ENCODE data around the gene FBXO15.
A peak's percentile ranks its signal among the peaks of the same experiment; 100 is the strongest.

FBXO15 gene

DNA sequence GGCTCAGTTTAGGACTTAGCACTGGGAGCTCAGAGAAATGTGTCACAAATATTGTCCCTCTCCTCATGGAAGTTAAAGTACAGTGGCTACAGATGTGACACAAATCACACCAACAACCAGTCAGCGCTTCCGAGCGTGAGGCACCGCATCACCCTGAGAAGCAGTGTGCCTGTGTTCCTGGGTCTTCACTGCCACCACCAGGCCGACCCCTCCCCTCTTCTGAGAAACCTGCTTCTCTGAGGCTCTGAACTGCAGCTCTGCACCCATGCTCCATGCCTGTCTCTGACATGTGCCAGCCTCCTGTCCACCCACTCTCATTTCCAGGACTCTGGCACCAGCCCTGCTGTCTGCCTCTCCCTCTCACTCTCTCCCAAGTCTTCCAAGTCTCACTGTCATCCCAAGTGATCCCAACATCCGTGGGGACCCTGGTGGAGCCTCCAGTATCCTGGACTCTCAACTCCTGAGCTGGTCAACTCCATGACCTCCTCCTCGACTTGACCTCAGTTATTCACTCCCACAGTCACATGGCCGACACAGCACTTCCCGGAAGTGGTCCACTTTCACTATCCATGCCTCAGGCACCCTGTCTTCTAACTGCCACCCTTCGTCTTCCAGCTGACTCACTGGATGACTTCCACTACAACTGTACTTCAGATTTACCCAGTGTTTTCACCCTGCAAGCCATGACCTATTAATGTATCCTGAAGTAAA is 73.5 kb downstream of the FBXO15 start:
- peaks cover 4% of the 10 kb centered on the region for H3K4me1 ChIP-seq (ENCODE audit: control insufficient read depth, insufficient read depth, low read length)
- DNase-seq (ENCODE audit: low read depth): no peak

DNA sequence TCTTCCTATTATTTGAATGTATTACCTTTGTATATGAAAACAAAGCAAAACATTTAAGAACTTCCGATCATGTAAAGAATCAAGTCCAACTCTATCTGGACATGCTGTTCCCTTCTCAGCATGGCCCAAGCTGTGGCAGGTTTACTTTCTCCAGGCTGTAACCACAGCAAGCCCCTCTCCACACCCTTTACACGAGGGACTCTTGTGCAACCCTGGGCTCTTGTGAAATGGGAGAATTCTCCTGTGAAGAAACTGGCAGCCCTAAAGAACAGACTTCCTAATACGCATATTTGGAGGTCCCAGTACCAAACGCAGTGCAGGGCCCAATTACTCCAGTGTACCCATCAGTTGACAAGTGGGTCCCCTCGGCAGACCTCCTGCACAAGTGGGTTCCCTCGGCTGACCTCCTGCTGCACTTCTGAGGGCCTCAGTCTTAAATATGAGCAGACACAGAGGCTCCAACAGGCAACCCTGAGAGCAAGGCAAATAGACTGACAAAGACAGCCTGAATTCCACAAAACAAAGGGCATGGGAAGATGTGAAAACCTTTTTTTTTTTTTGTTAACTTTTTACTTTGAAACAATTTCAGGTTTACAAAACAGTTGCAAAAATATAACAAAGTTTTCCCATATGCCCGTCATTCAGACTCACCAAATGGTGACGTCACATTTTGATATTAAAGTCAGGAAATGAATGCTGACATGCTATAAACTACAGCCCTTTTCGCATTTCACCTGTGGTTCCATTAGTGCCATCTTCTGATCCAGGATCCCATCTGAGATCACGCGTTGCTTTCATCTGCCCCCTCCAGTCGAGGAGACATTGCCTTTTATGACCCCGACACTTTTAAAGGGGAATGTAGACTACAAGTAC is 78.2 kb downstream of the FBXO15 start:
- DNase-seq (ENCODE audit: low read depth): peak; percentile 76
- Histone ChIP-seq H3K9ac (ENCODE audit: low read length) (no peak overlapping the region), H3K9me3 (ENCODE audit: control insufficient read depth, low read length) (no peaks in the 10 kb centered on the region)

More for the DNA sequence above, 73.5 kb downstream of the FBXO15 start:
- Histone ChIP-seq H3K27me3 (replicated peaks; ENCODE audit: control insufficient read depth, insufficient read depth, low read length) (peaks cover 33% of the 10 kb centered on the region), H3K4me3 (ENCODE audit: low read length) (no peak overlapping the region), H3K9ac (ENCODE audit: low read length) (no peak overlapping the region), H3K36me3 (ENCODE audit: control insufficient read depth, insufficient read depth, low read length, severe bottlenecking) (no peaks in the 10 kb centered on the region), H3K9me3 (ENCODE audit: control insufficient read depth, low read length) (no peaks in the 10 kb centered on the region)

DNA sequence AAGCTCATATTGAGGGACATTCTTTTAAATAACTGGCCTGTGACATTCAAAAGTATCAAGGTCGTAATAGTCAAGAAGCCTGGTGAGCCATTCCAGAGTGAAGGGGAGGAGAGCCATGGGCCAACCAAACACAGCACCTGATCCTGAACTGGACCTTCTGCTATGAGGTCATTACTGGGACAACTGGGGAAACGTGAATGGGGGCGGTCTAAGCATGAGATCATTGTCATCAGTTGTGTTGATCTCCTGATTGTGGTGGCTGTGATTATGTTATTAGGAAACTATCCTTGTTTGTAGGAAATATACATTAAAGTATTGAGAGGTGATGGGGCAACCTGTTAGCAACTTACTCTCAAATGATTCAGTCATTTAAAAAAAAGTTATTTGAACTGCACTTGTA is 79.3 kb downstream of the FBXO15 start:
- H3K36me3 ChIP-seq (ENCODE audit: control insufficient read depth, insufficient read depth, low read length, severe bottlenecking): no peaks in the 10 kb centered on the region
- peaks cover 4% of the 10 kb centered on the region for H3K4me1 ChIP-seq (ENCODE audit: control insufficient read depth, insufficient read depth, low read length)
- no peak overlapping the region for H3K4me3 ChIP-seq (ENCODE audit: low read length)
- no peak for DNase-seq (ENCODE audit: low read depth)
- H3K9ac ChIP-seq (ENCODE audit: low read length): no peak overlapping the region
- no peaks in the 10 kb centered on the region for H3K9me3 ChIP-seq (ENCODE audit: control insufficient read depth, low read length)
- H3K27me3 ChIP-seq (replicated peaks; ENCODE audit: control insufficient read depth, insufficient read depth, low read length): peaks cover 25% of the 10 kb centered on the region

More for the DNA sequence above, 78.2 kb downstream of the FBXO15 start:
- Histone ChIP-seq H3K4me1 (ENCODE audit: control insufficient read depth, insufficient read depth, low read length) (peaks cover 4% of the 10 kb centered on the region), H3K4me3 (ENCODE audit: low read length) (no peak overlapping the region), H3K27me3 (replicated peaks; ENCODE audit: control insufficient read depth, insufficient read depth, low read length) (peaks cover 25% of the 10 kb centered on the region), H3K36me3 (ENCODE audit: control insufficient read depth, insufficient read depth, low read length, severe bottlenecking) (no peaks in the 10 kb centered on the region)

DNA sequence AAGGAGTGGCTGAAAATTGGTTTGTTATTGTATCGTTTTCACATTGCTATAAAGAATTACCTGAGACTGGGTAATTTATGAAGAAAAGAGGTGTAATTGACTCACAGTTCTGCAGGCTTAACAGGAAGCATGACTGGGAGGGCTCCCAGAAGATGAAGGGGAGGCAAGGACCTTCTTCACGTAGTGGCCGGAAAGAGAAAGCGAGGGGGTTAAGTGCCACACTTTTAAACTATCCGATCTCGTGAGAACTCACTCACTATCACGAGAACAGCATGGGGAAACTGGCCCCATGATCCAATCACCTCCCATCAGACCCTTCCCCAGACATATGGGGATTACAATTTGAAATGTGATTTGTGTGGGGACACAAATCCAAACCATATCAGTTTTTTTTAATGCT is 81.6 kb downstream of the FBXO15 start:
- H3K27me3 ChIP-seq (replicated peaks; ENCODE audit: control insufficient read depth, insufficient read depth, low read length): peaks cover 16% of the 10 kb centered on the region
- no peak overlapping the region for H3K4me3 ChIP-seq (ENCODE audit: low read length)
- peaks cover 4% of the 10 kb centered on the region for H3K4me1 ChIP-seq (ENCODE audit: control insufficient read depth, insufficient read depth, low read length)
- no peak overlapping the region for H3K9ac ChIP-seq (ENCODE audit: low read length)
- no peaks in the 10 kb centered on the region for H3K36me3 ChIP-seq (ENCODE audit: control insufficient read depth, insufficient read depth, low read length, severe bottlenecking)
- H3K9me3 ChIP-seq (ENCODE audit: control insufficient read depth, low read length): no peaks in the 10 kb centered on the region
- DNase-seq (ENCODE audit: low read depth): no peak

DNA sequence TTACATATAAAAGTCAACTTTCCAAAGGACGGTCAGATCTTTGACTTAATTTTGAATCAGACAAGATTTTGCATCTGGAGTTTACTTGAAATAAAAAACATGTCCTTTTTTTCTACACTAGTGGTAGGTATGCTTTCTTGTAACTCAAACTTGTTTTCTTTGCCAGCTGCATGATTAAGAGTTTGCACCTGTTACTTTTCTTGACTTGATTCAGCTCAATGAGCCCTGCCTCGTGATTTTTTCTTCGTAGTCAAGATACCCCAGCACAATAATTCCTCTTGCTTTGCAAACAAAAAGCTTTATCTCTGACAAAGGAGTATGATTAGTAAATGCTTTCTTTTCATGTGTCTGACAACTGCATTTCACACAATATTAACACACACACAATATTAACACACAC is 82.3 kb downstream of the FBXO15 start:
- DNase-seq (ENCODE audit: low read depth): no peak
- Histone ChIP-seq H3K4me1 (ENCODE audit: control insufficient read depth, insufficient read depth, low read length) (peaks cover 4% of the 10 kb centered on the region), H3K27me3 (replicated peaks; ENCODE audit: control insufficient read depth, insufficient read depth, low read length) (peaks cover 19% of the 10 kb centered on the region), H3K9ac (ENCODE audit: low read length) (no peak overlapping the region), H3K9me3 (ENCODE audit: control insufficient read depth, low read length) (no peaks in the 10 kb centered on the region), H3K4me3 (ENCODE audit: low read length) (no peak overlapping the region), H3K36me3 (ENCODE audit: control insufficient read depth, insufficient read depth, low read length, severe bottlenecking) (no peaks in the 10 kb centered on the region)

DNA sequence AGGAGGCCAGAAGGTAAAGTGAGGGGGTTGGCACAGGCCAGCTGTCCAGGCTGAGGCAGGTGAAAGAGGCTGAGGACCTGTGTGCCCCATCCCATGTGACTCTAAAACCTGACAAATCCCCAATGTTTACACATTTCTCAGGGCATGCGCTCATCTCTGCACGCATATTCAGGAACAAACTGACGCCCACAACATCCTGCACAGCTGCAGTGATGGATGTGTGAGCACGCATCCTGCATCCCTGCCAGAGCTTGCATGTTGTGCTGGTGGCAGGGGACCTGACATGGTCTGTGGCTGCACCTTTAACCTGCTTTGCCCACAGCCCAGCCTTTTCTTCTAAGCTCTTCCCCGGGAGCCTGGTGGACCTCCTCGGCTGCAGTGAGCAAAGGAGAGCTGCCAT is 83.1 kb downstream of the FBXO15 start:
- no peak for DNase-seq (ENCODE audit: low read depth)
- no peaks in the 10 kb centered on the region for H3K9me3 ChIP-seq (ENCODE audit: control insufficient read depth, low read length)
- H3K4me1 ChIP-seq (ENCODE audit: control insufficient read depth, insufficient read depth, low read length): no peaks in the 10 kb centered on the region
- H3K9ac ChIP-seq (ENCODE audit: low read length): no peak overlapping the region
- H3K36me3 ChIP-seq (ENCODE audit: control insufficient read depth, insufficient read depth, low read length, severe bottlenecking): no peaks in the 10 kb centered on the region
- H3K27me3 ChIP-seq (replicated peaks; ENCODE audit: control insufficient read depth, insufficient read depth, low read length): peaks cover 19% of the 10 kb centered on the region
- H3K4me3 ChIP-seq (ENCODE audit: low read length): no peak overlapping the region

DNA sequence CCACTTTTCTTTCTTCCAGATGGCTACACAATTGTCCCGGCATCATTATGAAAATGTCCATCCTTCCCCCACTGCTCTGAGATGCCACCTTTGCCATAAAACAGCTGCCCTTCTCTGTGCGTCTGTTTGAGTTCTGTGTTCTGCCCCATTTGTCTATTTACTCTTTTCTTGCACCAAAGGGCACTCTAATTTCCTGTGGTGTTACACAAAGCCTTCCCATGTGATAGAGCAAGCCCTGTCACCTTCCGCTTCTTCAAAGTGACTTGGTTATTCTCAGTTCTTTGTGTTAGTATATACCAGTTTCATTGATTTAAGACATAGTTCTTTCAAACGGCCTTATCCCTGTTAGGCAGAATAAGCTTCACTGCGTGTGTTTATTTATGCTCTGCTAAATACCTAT is 84.1 kb downstream of the FBXO15 start:
- Histone ChIP-seq H3K27me3 (replicated peaks; ENCODE audit: control insufficient read depth, insufficient read depth, low read length) (peaks cover 19% of the 10 kb centered on the region), H3K9me3 (ENCODE audit: control insufficient read depth, low read length) (no peaks in the 10 kb centered on the region), H3K36me3 (ENCODE audit: control insufficient read depth, insufficient read depth, low read length, severe bottlenecking) (no peaks in the 10 kb centered on the region), H3K9ac (ENCODE audit: low read length) (no peak overlapping the region), H3K4me1 (ENCODE audit: control insufficient read depth, insufficient read depth, low read length) (no peaks in the 10 kb centered on the region), H3K4me3 (ENCODE audit: low read length) (no peak overlapping the region)
- DNase-seq (ENCODE audit: low read depth): no peak

DNA sequence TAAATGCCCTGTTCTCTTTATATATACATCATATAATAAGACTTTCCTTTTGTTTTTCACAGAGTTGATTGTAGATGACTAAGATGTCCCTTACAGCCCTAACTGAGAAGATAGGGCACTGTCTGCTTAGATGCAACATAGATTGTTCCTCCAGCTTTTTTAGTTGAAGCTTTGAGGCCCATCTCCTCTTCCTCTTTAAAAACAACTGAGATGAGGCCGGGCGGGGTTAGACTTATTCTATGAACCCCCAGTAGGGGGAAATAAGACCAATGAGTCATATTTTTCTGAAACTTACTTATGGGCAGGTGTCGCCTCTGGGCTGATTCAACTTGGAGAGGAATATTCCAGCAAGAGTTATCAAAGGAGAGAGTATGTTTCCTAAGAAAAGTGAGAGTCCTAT is 84.6 kb downstream of the FBXO15 start:
- no peaks in the 10 kb centered on the region for H3K36me3 ChIP-seq (ENCODE audit: control insufficient read depth, insufficient read depth, low read length, severe bottlenecking)
- no peak for DNase-seq (ENCODE audit: low read depth)

DNA sequence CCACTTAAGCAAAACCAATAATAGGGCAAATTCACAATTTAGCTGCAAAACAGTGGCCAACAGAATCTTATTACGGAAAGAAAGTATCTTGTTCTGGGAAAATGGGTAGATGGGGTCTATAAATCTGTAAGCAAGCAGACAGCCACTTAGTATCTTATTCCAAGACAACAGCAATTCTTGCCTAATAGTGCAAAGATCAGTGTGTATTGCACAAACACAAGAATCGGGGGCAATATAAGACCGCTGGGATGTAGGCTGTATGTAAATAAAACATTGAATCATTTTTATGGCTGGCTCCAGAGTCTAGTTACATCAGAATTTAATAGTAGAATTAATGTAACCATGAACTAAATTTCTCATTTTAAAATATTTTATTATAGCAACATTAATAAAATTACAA is 85.6 kb downstream of the FBXO15 start:
- Histone ChIP-seq H3K36me3 (ENCODE audit: control insufficient read depth, insufficient read depth, low read length, severe bottlenecking) (no peaks in the 10 kb centered on the region), H3K27me3 (replicated peaks; ENCODE audit: control insufficient read depth, insufficient read depth, low read length) (peaks cover 19% of the 10 kb centered on the region), H3K4me1 (ENCODE audit: control insufficient read depth, insufficient read depth, low read length) (no peaks in the 10 kb centered on the region), H3K9ac (ENCODE audit: low read length) (no peak overlapping the region), H3K4me3 (ENCODE audit: low read length) (no peak overlapping the region), H3K9me3 (ENCODE audit: control insufficient read depth, low read length) (no peaks in the 10 kb centered on the region)
- no peak for DNase-seq (ENCODE audit: low read depth)

More for the DNA sequence above, 84.6 kb downstream of the FBXO15 start:
- Histone ChIP-seq H3K4me1 (ENCODE audit: control insufficient read depth, insufficient read depth, low read length) (no peaks in the 10 kb centered on the region), H3K9me3 (ENCODE audit: control insufficient read depth, low read length) (no peaks in the 10 kb centered on the region), H3K27me3 (replicated peaks; ENCODE audit: control insufficient read depth, insufficient read depth, low read length) (peaks cover 19% of the 10 kb centered on the region), H3K4me3 (ENCODE audit: low read length) (no peak overlapping the region), H3K9ac (ENCODE audit: low read length) (no peak overlapping the region)

DNA sequence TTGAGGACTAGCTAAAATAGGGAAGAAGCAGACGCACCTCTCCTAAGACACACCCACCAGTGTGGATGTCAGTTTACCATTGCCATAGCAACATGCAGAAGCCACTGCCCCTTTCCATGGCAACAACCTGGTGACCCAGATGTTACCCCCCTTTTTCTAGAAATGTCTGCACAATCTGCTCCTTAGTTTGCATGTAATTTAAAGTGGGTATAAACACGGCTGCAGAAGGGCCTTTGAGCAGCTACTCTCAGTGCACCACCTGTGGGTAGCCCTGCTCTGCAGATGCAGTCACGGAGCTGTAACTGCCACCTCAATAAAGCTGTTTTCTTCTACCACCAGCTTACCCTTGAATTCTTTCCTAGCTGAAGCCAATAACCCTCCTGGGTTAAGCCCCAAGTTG is 87.1 kb downstream of the FBXO15 start:
- Histone ChIP-seq H3K27me3 (replicated peaks; ENCODE audit: control insufficient read depth, insufficient read depth, low read length) (peaks cover 17% of the 10 kb centered on the region), H3K9me3 (ENCODE audit: control insufficient read depth, low read length) (no peaks in the 10 kb centered on the region), H3K9ac (ENCODE audit: low read length) (no peak overlapping the region), H3K36me3 (ENCODE audit: control insufficient read depth, insufficient read depth, low read length, severe bottlenecking) (no peaks in the 10 kb centered on the region), H3K4me1 (ENCODE audit: control insufficient read depth, insufficient read depth, low read length) (no peaks in the 10 kb centered on the region), H3K4me3 (ENCODE audit: low read length) (no peak overlapping the region)
- DNase-seq (ENCODE audit: low read depth): no peak

DNA sequence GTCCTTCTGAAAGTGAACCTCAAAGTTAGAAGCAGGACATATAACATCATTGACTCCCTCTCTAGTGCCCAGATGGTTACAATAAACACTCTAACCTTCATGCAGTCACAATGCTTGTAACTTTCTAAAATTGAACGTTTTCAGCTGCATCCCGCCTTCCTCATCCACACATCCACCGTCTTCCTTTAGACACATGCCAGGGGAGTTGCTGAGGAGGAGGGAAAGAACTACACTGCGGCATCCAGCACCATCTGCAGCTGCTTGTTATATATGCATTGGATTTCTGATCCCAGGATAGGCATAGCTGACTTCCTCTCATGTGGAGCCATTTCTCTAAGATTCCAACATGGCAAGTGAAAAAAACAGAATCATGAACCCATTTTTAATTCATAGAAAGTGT is 96.8 kb downstream of the FBXO15 start:
- no peak overlapping the region for H3K9ac ChIP-seq (ENCODE audit: low read length)

More for the DNA sequence above, 96.8 kb downstream of the FBXO15 start:
- DNase-seq (ENCODE audit: low read depth): peak; percentile 11
- no peaks in the 10 kb centered on the region for H3K36me3 ChIP-seq (ENCODE audit: control insufficient read depth, insufficient read depth, low read length, severe bottlenecking)
- no peaks in the 10 kb centered on the region for H3K9me3 ChIP-seq (ENCODE audit: control insufficient read depth, low read length)
- H3K27me3 ChIP-seq (replicated peaks; ENCODE audit: control insufficient read depth, insufficient read depth, low read length): peaks cover 17% of the 10 kb centered on the region
- no peaks in the 10 kb centered on the region for H3K4me1 ChIP-seq (ENCODE audit: control insufficient read depth, insufficient read depth, low read length)
- no peak overlapping the region for H3K4me3 ChIP-seq (ENCODE audit: low read length)

Data from adipocyte (in vitro differentiated cells).